Measurements from ENCODE around the gene ST8SIA2. TPM values are rescaled to one million over a fixed set of nuclear protein-coding genes. Genes with fewer than 3 reads are reported as not detected.

Gene ST8SIA2
- total and polyA plus RNA-seq, 2 experiments from 2014 or later, result 4.0 to 5.9 TPM

DNA sequence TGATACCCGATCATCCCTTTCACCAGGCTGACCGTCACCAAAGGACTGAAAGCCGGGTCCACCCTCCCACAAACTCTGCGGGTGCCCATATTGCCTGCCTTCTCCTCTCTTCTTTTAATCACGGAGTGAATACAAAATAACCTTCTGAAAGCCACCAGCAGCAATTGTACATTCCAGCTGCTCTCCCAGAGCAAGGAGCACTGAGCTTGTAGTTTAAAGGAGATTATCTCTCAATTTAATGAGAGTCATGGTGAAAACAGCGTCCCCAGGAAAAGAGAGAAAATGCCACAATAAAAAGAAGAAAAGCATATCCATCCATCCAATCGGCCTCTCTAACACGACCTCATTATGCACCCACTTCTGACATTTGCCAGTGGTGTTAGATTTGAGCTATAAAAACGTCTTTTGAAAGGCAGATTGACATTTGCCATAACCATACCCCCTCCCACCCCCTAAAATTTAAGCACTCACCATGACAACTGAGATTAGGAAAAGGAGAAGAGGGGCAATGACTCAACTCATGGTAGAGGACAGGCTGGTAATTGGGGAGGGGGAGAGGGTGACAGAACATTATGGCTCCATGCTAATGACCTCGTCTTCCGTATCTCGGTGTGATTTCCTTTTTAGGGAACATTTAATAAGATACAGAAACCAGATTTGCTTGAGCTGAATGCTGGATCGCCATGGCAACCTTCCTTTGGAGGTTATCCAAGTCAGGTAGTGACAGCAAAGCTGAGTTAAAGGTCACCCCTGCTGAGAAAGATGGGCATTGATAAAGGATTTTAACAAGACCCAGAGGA lies 106.2 kb downstream of the ST8SIA2 start:
- no peak for TF ChIP-seq CTCF (IDR thresholded peaks at IDR 0.05; ENCODE audit: low read depth, low read length)
- H3K9me3 ChIP-seq (ENCODE audit: low read depth), result no peaks in the 10 kb centered on the region
- H3K27ac ChIP-seq, result no peak overlapping the region

GRCh38 chr15:92502336-92502735 lies 108.7 kb downstream of the ST8SIA2 start:
- TF ChIP-seq CTCF (IDR thresholded peaks at IDR 0.05; ENCODE audit: low read depth, low read length), result no peak
- H3K9me3 ChIP-seq (ENCODE audit: low read depth), result no peaks in the 10 kb centered on the region
- H3K27ac ChIP-seq, result no peak overlapping the region
- no peaks in the 10 kb centered on the region for H3K4me1 ChIP-seq (ENCODE audit: low read depth)
- no peaks in the 10 kb centered on the region for H3K36me3 ChIP-seq
- DNase-seq (ENCODE audit: low read depth in 1 of 2, low spot score in 1 of 2), result no peak
- no peaks in the 10 kb centered on the region for H3K27me3 ChIP-seq
- H3K4me3 ChIP-seq, result no peak overlapping the region

More for the DNA sequence above, 106.2 kb downstream of the ST8SIA2 start:
- Histone ChIP-seq H3K4me1 (ENCODE audit: low read depth) (no peaks in the 10 kb centered on the region), H3K27me3 (no peaks in the 10 kb centered on the region), H3K36me3 (no peaks in the 10 kb centered on the region), H3K4me3 (no peak overlapping the region)
- DNase-seq (ENCODE audit: low read depth in 1 of 2, low spot score in 1 of 2), result no peak

GRCh38 chr15:92502930-92503857 lies 109.5 kb downstream of the ST8SIA2 start:
- H3K27ac ChIP-seq, result no peak overlapping the region
- DNase-seq (ENCODE audit: low read depth in 1 of 2, low spot score in 1 of 2), result no peak
- no peak for TF ChIP-seq CTCF (IDR thresholded peaks at IDR 0.05; ENCODE audit: low read depth, low read length)
- no peaks in the 10 kb centered on the region for H3K36me3 ChIP-seq
- no peaks in the 10 kb centered on the region for H3K27me3 ChIP-seq
- no peaks in the 10 kb centered on the region for H3K4me1 ChIP-seq (ENCODE audit: low read depth)
- no peak overlapping the region for H3K4me3 ChIP-seq
- H3K9me3 ChIP-seq (ENCODE audit: low read depth), result no peaks in the 10 kb centered on the region

DNA sequence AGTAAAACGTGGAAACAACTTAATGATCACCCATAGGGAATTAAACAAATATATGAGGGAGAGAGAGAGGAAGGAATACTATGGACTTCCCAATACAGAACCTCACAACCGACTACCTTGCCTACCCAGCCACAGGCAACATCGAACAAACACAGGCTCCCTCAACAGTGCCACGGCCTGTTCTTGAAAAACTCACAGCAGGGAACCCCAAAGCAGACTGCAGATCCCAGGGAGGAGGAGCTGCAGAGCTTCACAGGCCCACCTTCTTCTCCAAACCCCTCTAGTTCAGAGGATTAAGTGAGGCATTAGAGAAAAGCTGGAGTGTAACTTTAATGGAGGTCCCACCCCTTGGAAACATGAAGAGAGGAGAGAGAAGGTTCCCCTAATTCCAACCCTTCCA lies 110.2 kb downstream of the ST8SIA2 start:
- no peak for DNase-seq (ENCODE audit: low read depth in 1 of 2, low spot score in 1 of 2)
- Histone ChIP-seq H3K27me3 (no peaks in the 10 kb centered on the region), H3K4me3 (no peak overlapping the region), H3K27ac (no peak overlapping the region), H3K4me1 (ENCODE audit: low read depth) (no peaks in the 10 kb centered on the region), H3K36me3 (no peaks in the 10 kb centered on the region), H3K9me3 (ENCODE audit: low read depth) (no peaks in the 10 kb centered on the region)
- no peak for TF ChIP-seq CTCF (IDR thresholded peaks at IDR 0.05; ENCODE audit: low read depth, low read length)

- no peaks in the 10 kb centered on the region for H3K9me3 ChIP-seq (ENCODE audit: low read depth)
- H3K4me3 ChIP-seq, result no peak overlapping the region
- no peak for TF ChIP-seq CTCF (IDR thresholded peaks at IDR 0.05; ENCODE audit: low read depth, low read length)
- H3K36me3 ChIP-seq, result no peaks in the 10 kb centered on the region
- no peaks in the 10 kb centered on the region for H3K27me3 ChIP-seq
- no peaks in the 10 kb centered on the region for H3K4me1 ChIP-seq (ENCODE audit: low read depth)
- H3K27ac ChIP-seq, result no peak overlapping the region
- no peak for DNase-seq (ENCODE audit: low read depth in 1 of 2, low spot score in 1 of 2)
These were observed 111.9 kb downstream of the ST8SIA2 start for GRCh38 chr15:92505611-92506010.

Measured in cardiac muscle cell (in vitro differentiated cells and primary cell).